ENCODE data around the gene BATF3. TPM values are rescaled to one million over a fixed set of nuclear protein-coding genes. Genes with fewer than 3 reads are reported as not detected.

BATF3 gene
- total RNA-seq, 1 donor from 2014 or later: 5.4 TPM

DNA sequence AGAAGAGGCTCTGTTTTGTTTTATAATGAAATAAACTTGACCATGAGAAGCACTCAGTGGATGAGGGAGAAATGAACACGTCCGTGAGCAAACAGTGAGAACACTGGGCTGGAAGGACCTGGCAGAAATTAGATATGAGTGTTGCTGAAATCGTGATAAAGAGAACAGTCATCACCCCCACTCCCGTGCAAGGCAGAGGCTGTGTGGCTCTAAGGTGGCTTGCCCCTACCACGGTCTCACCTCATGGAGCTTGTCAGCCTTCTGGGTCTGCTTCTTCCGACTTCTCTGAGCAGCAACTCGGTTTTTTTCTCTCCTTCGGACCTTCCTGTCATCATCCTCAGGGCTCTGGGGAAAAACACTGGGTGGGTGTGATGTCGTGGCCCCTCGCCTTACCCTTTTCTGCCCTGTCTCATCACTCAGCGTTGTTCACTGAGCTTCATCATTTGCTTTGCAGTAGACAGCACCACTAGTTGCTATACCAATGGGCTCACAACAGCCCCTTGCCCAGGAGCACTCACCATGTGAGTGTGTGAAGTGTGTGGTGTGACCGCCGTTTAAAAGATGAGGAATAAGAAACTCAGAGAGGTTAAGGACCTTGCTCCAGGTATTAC lies 2.8 kb downstream of the BATF3 start:
- TF ChIP-seq, protein P1, sequence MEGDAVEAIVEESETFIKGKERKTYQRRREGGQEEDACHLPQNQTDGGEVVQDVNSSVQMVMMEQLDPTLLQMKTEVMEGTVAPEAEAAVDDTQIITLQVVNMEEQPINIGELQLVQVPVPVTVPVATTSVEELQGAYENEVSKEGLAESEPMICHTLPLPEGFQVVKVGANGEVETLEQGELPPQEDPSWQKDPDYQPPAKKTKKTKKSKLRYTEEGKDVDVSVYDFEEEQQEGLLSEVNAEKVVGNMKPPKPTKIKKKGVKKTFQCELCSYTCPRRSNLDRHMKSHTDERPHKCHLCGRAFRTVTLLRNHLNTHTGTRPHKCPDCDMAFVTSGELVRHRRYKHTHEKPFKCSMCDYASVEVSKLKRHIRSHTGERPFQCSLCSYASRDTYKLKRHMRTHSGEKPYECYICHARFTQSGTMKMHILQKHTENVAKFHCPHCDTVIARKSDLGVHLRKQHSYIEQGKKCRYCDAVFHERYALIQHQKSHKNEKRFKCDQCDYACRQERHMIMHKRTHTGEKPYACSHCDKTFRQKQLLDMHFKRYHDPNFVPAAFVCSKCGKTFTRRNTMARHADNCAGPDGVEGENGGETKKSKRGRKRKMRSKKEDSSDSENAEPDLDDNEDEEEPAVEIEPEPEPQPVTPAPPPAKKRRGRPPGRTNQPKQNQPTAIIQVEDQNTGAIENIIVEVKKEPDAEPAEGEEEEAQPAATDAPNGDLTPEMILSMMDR (IDR thresholded peaks at IDR 0.05; ENCODE audit: insufficient read depth, low read length, poor library complexity, severe bottlenecking): no peak
- no peak for DNase-seq (ENCODE audit: low read depth)

DNA sequence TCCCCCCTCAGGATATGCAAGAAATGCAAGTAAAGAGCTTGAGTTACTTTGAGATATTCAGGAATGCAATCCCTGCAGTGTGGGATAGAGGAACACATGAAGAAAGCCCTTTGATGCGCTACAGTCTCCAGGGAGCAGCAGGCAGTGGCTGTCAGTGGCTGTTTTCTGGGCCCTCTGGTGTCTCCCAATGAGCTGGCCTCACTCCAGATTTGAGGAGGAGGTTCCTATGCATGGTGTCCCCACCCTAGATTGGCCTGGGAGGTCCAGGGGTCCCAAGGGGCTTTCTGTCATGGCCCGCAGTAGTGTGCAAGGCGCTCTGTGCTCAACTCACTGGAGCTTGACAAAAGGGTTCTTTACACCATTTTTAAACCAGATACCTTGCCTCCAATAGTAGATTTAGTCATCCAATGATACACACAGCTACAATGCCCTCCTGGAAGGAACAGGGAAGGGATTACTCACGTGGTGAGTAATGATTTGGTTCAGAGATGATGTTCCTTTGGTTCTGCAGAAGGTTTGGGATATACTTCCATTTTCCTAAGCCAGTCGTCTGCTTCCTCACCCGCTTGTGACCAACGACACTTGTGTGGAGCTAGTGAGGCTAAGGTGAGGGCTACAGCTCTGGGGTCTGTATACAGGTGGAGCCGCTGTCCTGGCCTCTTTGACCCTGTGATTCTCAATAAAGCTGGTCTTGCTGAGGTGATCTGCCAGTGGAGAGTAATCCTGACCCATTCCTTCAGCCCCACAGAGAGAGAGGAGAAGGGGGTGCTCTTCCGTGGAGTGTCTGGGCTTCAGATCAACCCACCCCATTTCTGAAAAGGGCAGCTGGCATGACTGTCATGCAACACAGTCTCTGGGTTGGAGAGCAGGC lies 6.6 kb downstream of the BATF3 start:
- DNase-seq (ENCODE audit: low read depth): no peak

More for the DNA sequence above, 2.8 kb downstream of the BATF3 start:
- H3K4me3 ChIP-seq (ENCODE audit: low read depth, low read length): no peak overlapping the region
- peaks cover 26% of the 10 kb centered on the region for H3K27me3 ChIP-seq (ENCODE audit: control insufficient read depth, insufficient read depth, low read length)
- no peaks in the 10 kb centered on the region for H3K36me3 ChIP-seq (ENCODE audit: control insufficient read depth, insufficient read depth, low read length)

DNA sequence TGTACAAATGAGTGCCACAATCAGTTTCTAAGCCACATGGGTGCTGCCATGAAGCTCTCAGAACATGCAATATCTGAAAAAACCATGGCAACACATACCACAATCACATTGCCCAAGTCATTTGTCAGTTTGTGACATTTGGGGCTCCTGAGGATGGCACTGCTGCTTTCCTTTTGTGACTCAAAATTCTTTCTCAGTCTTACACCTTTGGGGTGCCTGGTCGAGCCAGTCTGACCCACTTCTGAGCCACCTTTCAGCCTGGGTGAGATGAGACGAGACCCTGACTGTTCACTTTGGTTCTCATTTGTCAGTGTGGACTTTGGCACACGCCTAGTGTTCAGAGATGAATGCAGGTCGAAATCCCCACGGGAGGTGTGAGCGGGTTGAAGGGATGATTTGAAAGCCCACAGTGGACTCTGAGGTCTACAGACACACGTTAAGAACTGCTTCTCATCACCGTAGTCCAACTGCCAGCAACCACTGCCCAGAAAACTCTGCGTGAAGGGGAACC lies 8.0 kb downstream of the BATF3 start:
- DNase-seq (ENCODE audit: low read depth): no peak
- no peak overlapping the region for H3K4me3 ChIP-seq (ENCODE audit: low read depth, low read length)

More for the DNA sequence above, 6.6 kb downstream of the BATF3 start:
- Histone ChIP-seq H3K36me3 (ENCODE audit: control insufficient read depth, insufficient read depth, low read length) (no peaks in the 10 kb centered on the region), H3K4me3 (ENCODE audit: low read depth, low read length) (no peak overlapping the region), H3K27me3 (ENCODE audit: control insufficient read depth, insufficient read depth, low read length) (peaks cover 3% of the 10 kb centered on the region)
- TF ChIP-seq, protein P1 (IDR thresholded peaks at IDR 0.05; ENCODE audit: insufficient read depth, low read length, poor library complexity, severe bottlenecking): no peak

DNA sequence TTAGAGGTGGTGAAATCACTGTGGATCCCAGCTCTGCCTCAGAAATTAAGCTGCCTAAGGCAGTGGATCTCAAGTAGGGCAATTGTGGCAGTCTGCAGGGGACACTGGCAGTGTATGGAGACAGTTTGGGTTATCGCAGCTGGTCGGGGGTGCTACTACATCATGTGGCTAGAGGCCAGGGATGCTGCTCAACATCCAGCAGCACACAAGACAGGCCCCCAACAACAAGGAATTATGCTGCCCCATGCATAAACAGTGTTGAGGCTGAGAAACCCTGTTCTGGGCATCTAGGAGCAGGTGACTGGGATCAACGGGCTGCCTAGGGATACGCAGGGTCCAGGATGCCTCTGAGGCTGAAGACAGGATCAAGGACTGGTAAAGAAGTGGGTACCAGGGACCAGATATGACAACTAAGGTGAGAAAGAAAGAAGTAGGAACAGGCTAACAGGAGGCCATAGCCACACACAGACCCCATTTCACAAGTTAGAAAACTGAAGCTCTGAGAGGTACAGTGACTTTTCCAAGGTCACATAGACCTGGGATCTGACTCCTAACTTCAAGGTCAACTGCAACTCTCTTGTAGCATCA lies 8.7 kb downstream of the BATF3 start:
- H3K36me3 ChIP-seq (ENCODE audit: control insufficient read depth, insufficient read depth, low read length): no peaks in the 10 kb centered on the region
- H3K27me3 ChIP-seq (ENCODE audit: control insufficient read depth, insufficient read depth, low read length): no peaks in the 10 kb centered on the region
- DNase-seq (ENCODE audit: low read depth): no peak
- no peak overlapping the region for H3K4me3 ChIP-seq (ENCODE audit: low read depth, low read length)
- TF ChIP-seq, protein P1 (IDR thresholded peaks at IDR 0.05; ENCODE audit: insufficient read depth, low read length, poor library complexity, severe bottlenecking): no peak

More for the DNA sequence above, 8.0 kb downstream of the BATF3 start:
- Histone ChIP-seq H3K27me3 (ENCODE audit: control insufficient read depth, insufficient read depth, low read length) (no peaks in the 10 kb centered on the region), H3K36me3 (ENCODE audit: control insufficient read depth, insufficient read depth, low read length) (no peaks in the 10 kb centered on the region)
- TF ChIP-seq, protein P1 (IDR thresholded peaks at IDR 0.05; ENCODE audit: insufficient read depth, low read length, poor library complexity, severe bottlenecking): no peak

DNA sequence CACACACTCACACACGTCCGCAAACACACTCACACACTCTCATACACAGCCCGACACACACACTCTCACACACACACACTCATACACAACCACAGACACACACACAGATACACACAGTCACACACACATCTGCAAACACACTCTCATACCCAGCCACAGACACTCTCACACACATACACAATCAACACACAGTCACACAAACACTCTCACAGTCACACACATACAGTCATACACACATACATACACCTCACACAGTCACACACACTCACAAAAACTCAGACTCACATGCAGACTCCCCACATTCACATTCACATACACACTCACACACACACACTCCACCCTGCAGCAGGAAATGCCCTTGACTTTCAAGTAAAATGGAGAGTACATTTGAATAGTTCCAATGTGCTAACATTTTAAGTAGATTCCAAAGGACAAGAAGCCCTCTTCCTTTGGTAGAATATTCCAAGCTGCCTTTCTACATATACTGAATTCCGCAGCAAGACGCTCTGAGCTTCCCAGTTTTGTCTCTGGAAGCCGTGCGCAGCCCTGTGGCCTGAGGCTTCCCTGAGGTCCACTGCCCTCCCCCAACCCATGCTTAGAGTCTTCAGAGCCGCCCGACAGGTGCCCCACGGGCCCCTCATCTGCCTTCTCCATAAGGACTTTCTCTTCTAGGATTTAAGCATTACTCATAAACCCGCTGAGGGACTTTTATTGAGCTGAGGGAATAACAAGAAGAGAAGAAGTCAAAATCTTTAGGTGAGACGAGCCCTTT lies 9.7 kb downstream of the BATF3 start:
- no peak overlapping the region for H3K4me3 ChIP-seq (ENCODE audit: low read depth, low read length)
- DNase-seq (ENCODE audit: low read depth): no peak
- no peaks in the 10 kb centered on the region for H3K36me3 ChIP-seq (ENCODE audit: control insufficient read depth, insufficient read depth, low read length)
- TF ChIP-seq, protein P1 (IDR thresholded peaks at IDR 0.05; ENCODE audit: insufficient read depth, low read length, poor library complexity, severe bottlenecking): no peak
- no peaks in the 10 kb centered on the region for H3K27me3 ChIP-seq (ENCODE audit: control insufficient read depth, insufficient read depth, low read length)

Data from kidney epithelial cell (primary cell).